ENCODE measurements around the gene BUD31. TPM values are rescaled to one million over a fixed set of nuclear protein-coding genes. Genes with fewer than 3 reads are reported as not detected.

Gene BUD31
- total RNA-seq, 1 experiment from 2014 or later, result 199 TPM

- H3K27ac Mint-ChIP-seq (ENCODE audit: unreplicated experiment), result no peak overlapping the region
- peaks cover 6% of the 10 kb centered on the region for H3K36me3 ChIP-seq (ENCODE audit: control insufficient read depth, insufficient read depth, low read length)
- H3K4me3 ChIP-seq (ENCODE audit: low read depth, low read length), result no peak overlapping the region
- no peak for DNase-seq
- no peaks in the 10 kb centered on the region for H3K4me1 Mint-ChIP-seq (ENCODE audit: low read depth, unreplicated experiment)
- no peaks in the 10 kb centered on the region for H3K9me3 Mint-ChIP-seq (ENCODE audit: unreplicated experiment)
- H3K27me3 ChIP-seq (replicated peaks; ENCODE audit: control insufficient read depth, insufficient read depth, low read length), result no peaks in the 10 kb centered on the region
- no peaks in the 10 kb centered on the region for H3K9me3 ChIP-seq
- H3K4me3 Mint-ChIP-seq (ENCODE audit: unreplicated experiment), result no peak overlapping the region
- ChIA-PET POLR2A (no interaction called here), CTCF (no interaction called here)
- H3K4me1 ChIP-seq, result no peaks in the 10 kb centered on the region
- no peak for TF ChIP-seq CTCF (IDR thresholded peaks at IDR 0.05; ENCODE audit: insufficient read depth in 1 of 2, low read depth in 1 of 2, low read length in 1 of 2, severe bottlenecking in 1 of 2, unreplicated experiment in 1 of 2)
- peaks cover 100% of the 10 kb centered on the region for H3K36me3 Mint-ChIP-seq (ENCODE audit: insufficient read depth, unreplicated experiment)
- BruUV-seq (replicated peaks), result no TSS peak
- H3K27me3 Mint-ChIP-seq (ENCODE audit: insufficient read depth, unreplicated experiment), result no peaks in the 10 kb centered on the region
- intact Hi-C loops (cut with micrococcal nuclease; ENCODE audit: unreplicated experiment), result no loop called here
Measured at GRCh38 chr7:99392046-99392445, 16.7 kb upstream of the BUD31 start.

GRCh38 chr7:99392659-99393354 lies 16.0 kb upstream of the BUD31 start:
- Mint-ChIP-seq H3K4me1 (ENCODE audit: low read depth, unreplicated experiment) (peaks cover under 1% of the 10 kb centered on the region), H3K4me3 (ENCODE audit: unreplicated experiment) (no peak overlapping the region), H3K27ac (ENCODE audit: unreplicated experiment) (no peak overlapping the region), H3K9me3 (ENCODE audit: unreplicated experiment) (no peaks in the 10 kb centered on the region), H3K27me3 (ENCODE audit: insufficient read depth, unreplicated experiment) (no peaks in the 10 kb centered on the region), H3K36me3 (ENCODE audit: insufficient read depth, unreplicated experiment) (peaks cover 100% of the 10 kb centered on the region)
- Histone ChIP-seq H3K4me3 (ENCODE audit: low read depth, low read length) (no peak overlapping the region), H3K27me3 (replicated peaks; ENCODE audit: control insufficient read depth, insufficient read depth, low read length) (no peaks in the 10 kb centered on the region), H3K4me1 (no peaks in the 10 kb centered on the region), H3K36me3 (ENCODE audit: control insufficient read depth, insufficient read depth, low read length) (peaks cover 7% of the 10 kb centered on the region), H3K9me3 (no peaks in the 10 kb centered on the region)
- ChIA-PET POLR2A (interaction anchor here (0.5 kb wide), 1 partner anchor 10 kb away, joined by 4 read pairs; no protein-coding TSS in a partner anchor), CTCF (no interaction called here)
- no TSS peak for BruUV-seq (replicated peaks)
- no peak for DNase-seq
- intact Hi-C loops (cut with micrococcal nuclease; ENCODE audit: unreplicated experiment), result no loop called here
- no peak for TF ChIP-seq CTCF (IDR thresholded peaks at IDR 0.05; ENCODE audit: insufficient read depth in 1 of 2, low read depth in 1 of 2, low read length in 1 of 2, severe bottlenecking in 1 of 2, unreplicated experiment in 1 of 2)

GRCh38 chr7:99393355-99394187 lies 15.2 kb upstream of the BUD31 start:
- DNase-seq, result no peak
- peaks cover 4% of the 10 kb centered on the region for H3K4me1 Mint-ChIP-seq (ENCODE audit: low read depth, unreplicated experiment)
- CTCF ChIA-PET, result interaction anchor here (0.6 kb wide), 1 partner anchor 256 kb away, joined by 3 read pairs; no protein-coding TSS in a partner anchor
- H3K27ac Mint-ChIP-seq (ENCODE audit: unreplicated experiment), result peak overlapping the region; percentile 50
- POLR2A ChIA-PET, result interaction anchor here (0.5 kb wide), 1 partner anchor 9 kb away, joined by 4 read pairs; no protein-coding TSS in a partner anchor
- no peaks in the 10 kb centered on the region for H3K9me3 Mint-ChIP-seq (ENCODE audit: unreplicated experiment)
- Histone ChIP-seq H3K27me3 (replicated peaks; ENCODE audit: control insufficient read depth, insufficient read depth, low read length) (no peaks in the 10 kb centered on the region), H3K4me3 (ENCODE audit: low read depth, low read length) (no peak overlapping the region), H3K9me3 (no peaks in the 10 kb centered on the region), H3K4me1 (no peaks in the 10 kb centered on the region), H3K36me3 (ENCODE audit: control insufficient read depth, insufficient read depth, low read length) (peaks cover 7% of the 10 kb centered on the region)
- no peak for TF ChIP-seq CTCF (IDR thresholded peaks at IDR 0.05; ENCODE audit: insufficient read depth in 1 of 2, low read depth in 1 of 2, low read length in 1 of 2, severe bottlenecking in 1 of 2, unreplicated experiment in 1 of 2)
- intact Hi-C loops (cut with micrococcal nuclease; ENCODE audit: unreplicated experiment), result no loop called here
- H3K4me3 Mint-ChIP-seq (ENCODE audit: unreplicated experiment), result no peak overlapping the region
- peaks cover 100% of the 10 kb centered on the region for H3K36me3 Mint-ChIP-seq (ENCODE audit: insufficient read depth, unreplicated experiment)
- no TSS peak for BruUV-seq (replicated peaks)
- no peaks in the 10 kb centered on the region for H3K27me3 Mint-ChIP-seq (ENCODE audit: insufficient read depth, unreplicated experiment)
